Activated CD4-positive, alpha-beta T cell treated with anti-CD3 and anti-CD28 coated beads, Interleukin-2, amount 50 U/mL, for 48 hours (primary cell): ENCODE measurements around the gene APOL4.
"Not testable (repeated sequence)": the region's sequence is repeated elsewhere in the genome, so short reads cannot be mapped to it uniquely, and the experiment has no call there.

Experiments used
- DNase-seq, 2 experiments: peaks; one replicate each; pipeline ENCODE4 v3.0.0-alpha.2; 2020

APOL4 gene, protein sequence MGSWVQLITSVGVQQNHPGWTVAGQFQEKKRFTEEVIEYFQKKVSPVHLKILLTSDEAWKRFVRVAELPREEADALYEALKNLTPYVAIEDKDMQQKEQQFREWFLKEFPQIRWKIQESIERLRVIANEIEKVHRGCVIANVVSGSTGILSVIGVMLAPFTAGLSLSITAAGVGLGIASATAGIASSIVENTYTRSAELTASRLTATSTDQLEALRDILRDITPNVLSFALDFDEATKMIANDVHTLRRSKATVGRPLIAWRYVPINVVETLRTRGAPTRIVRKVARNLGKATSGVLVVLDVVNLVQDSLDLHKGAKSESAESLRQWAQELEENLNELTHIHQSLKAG

DNA sequence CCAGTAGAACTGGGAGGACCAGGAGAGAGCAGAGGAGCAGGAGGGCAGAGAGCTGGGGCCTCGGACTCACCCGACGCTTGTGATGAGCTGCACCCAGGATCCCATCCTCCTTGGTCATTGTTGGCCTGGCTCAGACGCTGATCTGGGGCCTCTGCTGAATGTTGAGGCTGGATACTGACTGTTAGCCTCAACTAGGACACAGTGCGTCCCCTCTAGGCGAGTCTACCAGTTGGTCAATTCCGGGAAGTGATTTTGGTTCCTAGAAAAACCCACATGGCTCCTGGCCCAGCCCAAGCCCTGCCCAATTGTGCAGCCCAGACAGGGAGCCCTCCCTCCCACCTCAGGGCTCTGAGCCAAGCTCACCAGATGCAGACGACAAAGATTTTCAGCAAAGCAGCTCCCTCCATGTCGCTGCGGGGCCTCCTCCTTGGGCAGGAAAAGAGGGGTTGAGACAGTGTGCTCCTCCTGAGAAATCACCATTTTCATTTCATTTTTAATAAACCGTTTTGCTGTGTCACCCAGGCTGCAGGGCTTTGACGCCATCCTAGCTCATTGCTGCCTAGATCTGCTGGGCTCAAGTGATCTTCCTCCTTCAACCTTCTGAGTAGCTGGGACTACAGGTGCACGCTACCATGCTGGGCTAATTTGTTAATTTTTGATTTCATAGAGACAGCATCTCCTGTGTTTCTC is at the start of gene APOL4:
APOL4 (minus strand) TSS at position 180 of the 690 bp plus-strand sequence; CDS start at position 105, 75 bp downstream.
- no peak for DNase-seq

DNA sequence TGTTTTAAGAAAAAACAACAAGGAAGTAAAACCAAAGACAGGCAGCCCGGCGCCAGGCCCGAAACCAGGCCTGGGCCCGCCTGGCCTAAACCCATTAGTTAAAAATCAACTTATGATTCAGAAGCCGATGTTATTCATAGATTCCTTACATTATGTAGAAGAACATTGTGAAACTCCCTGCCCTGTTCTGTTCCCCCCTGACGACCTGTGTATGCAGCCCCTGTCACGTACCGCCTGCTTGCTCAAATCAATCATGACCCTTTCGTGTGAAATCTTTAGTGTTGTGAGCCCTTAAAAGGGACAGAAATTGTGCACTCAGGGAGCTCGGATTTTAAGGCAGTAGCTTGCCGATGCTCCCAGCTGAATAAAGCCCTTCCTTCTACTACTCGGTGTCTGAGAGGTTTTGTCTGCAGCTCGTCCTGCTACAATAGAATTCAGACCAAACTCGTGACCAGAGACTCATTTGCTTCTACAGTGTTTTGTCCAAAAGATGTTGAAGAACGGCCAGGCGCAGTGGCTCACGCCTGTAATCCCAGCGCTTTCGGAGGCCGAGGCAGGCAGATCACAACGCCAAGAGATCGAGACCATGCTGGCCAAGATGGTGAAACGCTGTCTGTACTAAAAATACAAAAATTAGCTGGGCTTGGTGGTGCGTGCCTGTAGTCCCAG is 48.8 kb upstream of the APOL4 start:
- not testable (repeated sequence) for DNase-seq

DNA sequence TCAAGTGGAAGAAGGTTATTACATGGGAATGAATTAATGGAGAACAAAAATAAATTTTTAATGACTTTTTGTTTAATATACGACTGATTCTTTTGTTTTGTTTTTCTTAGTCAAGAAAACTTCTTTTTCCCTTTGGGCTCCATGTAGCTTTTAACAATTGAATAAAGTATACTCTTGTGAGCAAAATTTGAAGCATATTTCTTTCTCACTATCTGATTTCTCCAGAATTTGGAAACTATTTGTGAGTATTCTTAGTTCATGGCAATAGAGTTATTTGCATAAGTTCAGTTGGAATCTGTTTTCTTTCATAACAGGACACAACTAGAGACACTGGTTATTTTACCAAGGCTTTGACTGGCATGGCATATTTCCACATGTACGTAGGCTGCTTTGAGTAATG is 47.6 kb upstream of the APOL4 start:
- DNase-seq, result no peak

DNA sequence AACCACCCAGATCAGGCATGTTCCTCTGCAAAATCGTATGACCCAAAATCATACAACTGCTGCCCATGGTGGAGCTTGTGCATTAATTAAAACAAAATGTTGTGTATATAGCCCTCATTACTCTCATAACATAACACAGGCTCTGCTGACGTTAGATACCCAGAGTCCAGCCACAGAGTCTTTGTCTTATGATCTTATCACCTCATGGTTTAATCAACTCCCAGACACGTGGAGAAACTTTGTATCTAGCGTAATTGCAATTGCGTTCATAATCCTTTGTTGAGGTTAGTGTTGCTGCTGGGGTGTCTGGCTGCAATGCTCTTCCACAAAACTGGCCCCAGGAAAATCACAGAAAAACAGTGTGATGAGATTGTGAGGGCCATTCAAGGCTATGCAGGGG is 46.3 kb upstream of the APOL4 start:
- no peak for DNase-seq

DNA sequence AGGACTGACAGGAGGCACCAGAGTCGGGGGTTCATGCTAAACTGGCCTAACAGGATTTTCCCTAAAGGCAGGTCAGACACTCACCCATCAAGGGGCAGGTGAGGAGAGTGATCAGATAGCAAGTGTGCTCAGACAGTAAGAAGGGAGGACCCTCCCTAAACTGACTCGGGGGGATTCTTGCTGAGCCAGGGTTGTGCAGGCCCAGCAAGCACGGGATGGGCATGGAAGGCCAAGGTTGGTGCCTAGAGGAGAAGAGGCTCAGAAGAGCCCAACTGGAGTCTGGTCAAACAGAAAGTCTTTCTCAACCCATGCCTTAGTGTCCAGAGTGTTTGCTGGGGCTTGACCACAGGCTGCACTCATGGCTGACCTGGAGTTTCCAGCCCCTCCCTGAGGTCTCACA is 45.1 kb upstream of the APOL4 start:
- DNase-seq, result no peak

DNA sequence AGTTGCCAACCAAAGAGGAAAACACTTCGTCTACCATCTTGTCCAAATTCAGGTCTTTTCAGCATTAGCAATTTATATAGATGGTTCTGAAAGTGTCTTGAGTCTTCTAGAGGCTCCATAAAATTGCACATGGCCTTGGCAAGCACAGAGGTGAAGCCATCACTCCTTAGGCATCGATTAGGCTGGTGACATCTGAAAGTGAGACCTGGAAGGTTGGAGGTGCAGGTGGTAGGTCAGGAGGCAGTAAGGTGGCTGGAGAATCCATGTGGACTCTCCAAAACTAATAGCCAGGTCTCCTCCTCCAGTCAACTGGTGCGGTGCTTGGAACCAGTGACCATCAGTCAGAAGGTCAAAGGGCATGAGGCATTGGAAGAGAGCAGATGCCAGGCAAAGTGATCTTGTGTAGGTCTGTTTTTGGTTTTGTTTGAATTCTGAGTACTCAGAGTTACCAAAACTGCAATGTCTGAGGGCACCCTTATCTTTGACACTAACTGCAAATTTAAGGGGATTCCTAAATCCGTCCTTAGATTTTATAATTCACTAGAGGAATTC is 44.3 kb upstream of the APOL4 start:
- DNase-seq, result no peak

DNA sequence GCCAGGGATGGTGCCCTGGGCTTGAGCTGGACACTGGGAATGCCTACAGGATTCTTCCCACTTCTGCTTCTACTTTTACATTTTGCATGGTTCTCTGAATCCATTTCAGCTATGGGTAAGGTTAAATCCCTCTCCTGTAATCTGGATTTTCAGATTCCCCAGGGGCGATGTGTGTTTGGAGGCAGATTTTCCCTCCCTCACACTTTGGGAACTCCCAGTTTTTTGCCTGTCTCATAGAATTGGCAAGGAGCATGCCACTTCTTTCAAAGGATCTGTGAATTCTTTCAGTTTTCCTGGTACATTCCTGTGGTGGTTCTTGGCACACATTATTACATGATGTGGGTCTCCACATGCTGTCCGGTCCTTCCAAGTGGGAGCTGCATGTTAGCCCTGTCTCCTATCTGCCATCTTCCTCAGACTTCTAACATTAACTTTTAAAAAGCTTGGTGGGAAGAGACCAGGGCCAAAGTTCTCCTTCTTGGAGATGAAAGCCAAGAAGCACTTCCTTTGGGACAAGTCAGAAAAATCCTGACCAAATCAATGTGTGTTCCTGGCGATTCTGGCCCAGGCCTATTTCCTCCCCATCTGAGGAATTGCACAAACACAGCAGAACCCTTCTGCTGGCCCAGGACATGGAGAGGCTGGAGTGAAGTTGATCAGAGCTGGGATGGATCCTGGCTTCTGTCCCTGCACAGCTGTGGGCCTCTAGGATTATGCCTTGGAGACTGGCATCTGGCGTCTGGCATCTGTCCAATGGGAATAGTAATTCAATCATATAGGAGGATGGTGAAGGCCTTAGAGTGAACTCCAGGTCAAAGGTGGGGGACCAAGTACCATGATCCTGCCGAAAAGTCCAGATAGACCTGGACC is 43.1 kb upstream of the APOL4 start:
- no peak for DNase-seq

DNA sequence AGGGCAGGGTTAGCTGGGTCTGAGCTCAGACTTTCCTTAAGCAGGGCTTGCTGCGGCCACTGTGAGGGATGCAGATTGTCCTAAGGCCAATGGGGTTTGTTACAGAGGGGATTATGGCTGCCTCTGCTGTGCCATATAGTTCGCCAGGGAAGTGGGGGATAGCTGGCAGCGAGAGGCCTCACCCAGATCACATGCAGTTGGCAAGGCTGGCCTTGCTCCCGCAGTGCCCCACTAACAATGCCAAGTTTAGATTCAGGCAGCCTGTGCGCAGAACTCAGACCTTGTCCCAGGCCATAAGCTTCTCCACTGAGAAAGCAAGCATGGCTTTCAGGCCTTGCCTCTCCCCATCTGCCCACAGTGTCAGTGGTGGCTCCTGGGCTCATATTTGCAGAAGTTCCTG is 42.4 kb upstream of the APOL4 start:
- no peak for DNase-seq

DNA sequence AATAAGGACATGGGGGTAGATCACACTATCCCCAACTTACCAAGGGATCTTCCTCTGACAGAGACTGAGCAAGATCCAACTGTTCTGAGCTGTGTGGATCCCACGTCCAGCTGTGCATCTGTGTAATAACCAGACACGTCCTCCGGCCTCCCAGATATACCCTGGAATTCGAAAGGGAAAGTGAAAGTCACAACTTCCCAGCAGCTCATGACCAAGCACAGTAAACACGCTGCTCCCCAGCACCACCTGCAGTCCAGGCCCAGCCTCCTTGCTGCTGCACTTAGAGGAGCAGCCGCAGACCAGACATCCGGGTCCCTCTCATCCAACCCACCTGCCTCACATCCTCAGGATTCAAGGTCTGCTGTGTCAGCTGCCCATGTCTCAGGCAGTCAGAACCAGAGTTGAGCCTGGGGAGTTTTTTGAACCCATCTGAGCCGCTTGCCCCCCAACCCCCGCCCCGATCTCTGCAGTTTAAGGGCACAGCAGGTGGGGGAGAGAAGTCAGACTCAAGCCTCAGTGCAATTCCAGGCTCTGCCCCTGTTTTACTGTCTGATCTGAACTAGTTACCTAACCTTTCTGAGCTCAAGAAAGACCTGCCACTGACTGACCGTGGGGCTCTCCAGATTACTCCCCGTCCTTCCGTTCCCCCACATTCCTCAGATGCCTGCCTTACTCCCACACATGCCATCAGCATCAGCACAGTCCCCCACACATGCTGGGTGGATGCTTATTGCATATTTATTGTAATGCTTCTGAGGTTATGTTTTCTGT is 38.0 kb upstream of the APOL4 start, which contains the start of gene APOL2:
APOL2 (minus strand) TSS at position 127 of the 771 bp plus-strand sequence. CDS start 6,365 bp downstream, outside the sequence.
- peak; percentile 83 to 88 for DNase-seq

DNA sequence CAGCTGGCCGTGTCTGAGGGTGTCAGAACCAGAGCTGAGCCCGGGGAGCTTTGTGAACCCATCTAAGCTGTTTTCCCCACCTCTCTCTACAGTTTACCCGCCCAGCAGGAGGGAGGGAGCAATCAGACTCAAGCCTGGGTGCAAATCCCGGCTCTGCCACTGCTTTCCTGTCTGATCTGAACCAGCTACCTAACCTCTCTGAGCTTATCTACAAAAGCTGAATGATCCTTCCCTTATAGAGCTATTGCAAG is 37.5 kb upstream of the APOL4 start:
- DNase-seq, result peak; percentile 25 to 33

DNA sequence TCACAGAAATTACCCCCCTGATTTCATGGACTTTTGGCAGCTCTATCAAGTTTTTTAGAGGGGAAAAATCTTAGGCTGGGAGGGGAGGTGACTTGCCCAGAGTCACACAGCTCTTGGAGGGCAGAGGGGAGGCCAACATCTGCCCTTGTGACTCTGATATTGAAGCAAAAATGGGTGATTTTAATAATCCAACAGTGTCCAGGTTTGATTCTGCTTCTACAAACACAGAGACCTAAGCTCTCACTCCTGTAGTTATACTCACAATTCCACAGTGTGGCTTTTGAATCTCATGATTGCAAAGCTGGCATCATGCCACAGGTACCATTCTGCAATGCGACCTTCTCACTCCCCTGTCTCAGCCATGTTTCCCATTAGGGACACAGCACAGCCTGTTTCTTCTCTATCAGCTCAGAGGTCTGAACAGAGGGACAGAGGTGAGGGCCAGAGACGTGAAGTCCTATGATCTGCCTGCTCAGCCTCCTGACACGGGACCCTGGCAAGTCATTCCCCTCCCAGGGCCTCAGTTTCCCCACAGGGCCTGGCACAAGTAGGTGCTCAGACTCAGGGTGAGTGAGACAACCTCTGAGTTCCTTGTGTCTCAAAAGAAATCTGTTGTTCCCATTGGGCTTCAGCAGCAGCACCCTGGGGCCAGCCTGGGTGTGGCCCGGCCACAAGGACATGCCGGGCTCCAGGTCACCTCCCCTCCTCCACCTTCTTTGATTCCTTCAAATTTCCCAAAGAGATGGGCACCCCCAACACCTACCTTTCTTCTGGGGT is 37.0 kb upstream of the APOL4 start:
- DNase-seq, result peak in 1 of 2 experiments; percentile 35

DNA sequence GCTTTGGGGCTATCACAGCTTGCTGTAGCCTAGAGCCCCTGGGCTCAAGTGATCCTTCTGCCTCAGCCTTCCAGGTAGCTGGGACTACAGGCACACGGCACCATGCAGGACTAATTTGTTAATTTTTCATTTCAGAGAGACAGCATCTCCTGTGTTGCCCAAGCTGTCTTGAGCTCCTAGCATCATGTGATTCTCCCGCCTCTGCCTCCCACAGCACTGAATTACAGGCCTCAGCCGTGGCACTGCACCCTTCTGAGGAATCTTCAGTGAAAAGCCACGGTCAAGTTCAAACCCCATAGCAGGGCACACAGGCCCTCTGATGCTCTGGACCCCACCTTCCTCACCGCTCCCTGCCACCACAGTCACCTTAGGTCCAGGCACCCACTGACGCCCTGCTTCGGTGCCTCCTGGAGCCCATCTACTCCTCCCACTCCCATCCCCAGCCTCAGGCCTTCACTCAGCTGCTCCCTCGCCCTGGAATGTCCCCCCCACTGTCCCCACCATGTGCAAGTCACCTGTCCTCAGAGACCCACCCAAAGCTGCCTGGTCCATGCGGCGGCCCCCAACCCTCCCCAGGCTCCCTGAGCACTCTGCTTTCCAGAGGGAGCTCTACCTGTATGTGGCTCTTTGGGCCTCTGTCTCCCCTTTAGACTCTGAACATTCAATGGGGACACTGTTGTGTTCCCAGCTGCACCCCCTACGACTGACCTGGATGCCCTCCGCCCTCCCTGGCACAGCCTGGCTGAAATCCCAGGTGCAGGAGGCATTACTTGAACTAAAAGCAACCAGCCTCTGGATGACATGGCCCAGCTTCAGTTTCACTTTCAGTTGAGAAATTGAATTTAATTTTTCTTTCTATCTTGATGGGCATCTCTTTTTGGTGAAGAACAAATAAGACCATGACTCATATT is 36.1 kb upstream of the APOL4 start:
- peak in 1 of 2 experiments; percentile 35 for DNase-seq

DNA sequence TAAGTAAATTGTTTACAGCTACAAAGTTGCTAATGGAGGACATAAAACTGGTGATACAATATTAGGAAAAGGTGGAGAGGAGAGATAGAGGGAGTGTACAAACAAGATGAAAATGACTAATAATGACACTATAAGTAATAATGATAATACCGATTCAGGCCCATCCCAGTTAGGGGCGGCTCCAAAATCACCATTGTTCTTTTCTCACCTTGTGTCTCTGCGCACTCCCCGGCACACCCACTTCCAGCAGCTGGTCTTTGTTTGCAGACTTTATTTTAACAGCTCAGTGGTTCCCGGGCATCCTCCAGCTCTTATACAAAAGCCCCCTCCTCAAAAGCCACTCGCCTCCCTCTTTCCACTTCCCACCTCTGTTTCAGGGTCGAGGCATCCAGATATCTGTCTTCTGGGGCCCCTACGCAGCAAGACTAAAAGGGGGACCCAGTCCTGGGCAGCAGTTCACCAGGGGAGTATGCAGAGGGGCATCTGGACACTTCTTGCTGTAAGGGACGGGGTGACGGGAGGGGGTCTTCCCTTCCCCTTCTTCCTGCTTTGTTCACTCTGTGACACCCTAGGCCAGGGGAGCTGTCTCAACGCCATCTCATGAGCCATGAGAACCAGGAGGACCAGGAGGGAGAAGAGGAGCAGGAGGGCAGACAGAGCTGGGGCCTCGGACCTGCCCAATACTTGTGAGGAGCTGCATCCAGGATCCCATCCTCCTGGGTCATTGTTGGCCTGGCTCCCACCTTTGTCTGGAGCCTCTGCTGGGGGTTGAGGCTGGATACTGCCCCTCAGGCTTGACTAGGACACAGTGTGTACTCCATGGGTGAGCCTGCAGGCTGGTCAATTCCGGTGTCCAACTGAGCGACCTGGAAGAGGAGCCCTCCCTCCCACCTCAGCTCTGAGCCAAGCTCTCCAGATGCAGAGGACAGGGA is 35.0 kb upstream of the APOL4 start:
- DNase-seq, result no peak

DNA sequence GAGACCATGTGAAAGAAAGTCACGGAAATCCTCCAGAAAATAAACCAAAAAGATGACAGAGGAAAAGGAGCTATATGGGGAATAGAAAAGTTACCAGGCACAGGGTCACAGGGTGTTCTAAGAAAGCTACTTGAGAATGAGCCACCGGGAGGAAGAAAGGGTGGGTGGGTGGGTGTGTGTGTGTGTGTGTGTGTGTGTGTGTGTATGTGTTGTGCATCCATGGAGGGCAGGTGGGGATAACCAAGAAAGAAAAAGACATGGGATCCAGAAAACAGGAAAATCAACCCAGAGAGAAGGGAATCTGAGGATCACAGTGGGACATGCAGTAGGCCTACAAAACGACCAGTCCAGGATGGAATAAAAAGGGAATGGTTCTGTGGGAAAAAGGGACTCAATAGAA is 34.0 kb upstream of the APOL4 start:
- DNase-seq, result no peak

DNA sequence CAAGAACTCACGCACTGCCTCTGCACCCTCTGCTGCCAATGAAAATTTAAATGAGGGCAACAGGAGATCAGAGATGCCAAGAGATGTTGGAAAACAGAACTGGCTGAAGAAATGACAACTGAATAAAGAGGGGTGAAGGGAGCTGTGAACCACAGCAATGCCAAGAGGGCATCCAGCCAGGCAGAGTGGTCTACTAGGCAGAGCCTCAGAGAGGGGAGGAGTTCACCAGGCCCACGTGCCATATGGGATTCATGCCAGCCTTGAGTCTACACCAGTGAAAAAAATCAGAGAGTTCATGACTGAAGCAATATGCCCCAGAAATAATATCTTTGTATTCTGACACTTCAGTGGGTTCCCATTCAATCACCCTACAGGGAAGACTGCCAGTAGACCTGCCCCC is 33.3 kb upstream of the APOL4 start:
- DNase-seq, result no peak

DNA sequence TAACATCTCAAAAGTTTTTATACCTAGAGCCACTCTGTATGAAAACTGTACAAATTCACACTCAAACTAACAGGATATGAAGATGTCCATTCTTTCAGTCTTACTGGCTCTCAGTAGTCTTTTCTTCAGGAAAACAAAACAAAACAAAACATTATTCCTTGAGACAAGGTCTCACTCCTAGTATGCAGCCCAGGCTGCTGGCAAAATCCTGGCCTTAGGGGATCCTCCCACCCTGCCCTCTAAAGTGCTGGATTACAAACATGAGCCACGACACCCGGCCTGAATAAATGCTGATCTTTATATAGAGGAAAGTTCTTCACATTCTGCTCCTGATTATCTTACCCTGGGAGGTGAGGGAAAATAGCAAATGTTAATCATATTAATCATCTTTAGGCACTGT is 32.6 kb upstream of the APOL4 start:
- no peak for DNase-seq

DNA sequence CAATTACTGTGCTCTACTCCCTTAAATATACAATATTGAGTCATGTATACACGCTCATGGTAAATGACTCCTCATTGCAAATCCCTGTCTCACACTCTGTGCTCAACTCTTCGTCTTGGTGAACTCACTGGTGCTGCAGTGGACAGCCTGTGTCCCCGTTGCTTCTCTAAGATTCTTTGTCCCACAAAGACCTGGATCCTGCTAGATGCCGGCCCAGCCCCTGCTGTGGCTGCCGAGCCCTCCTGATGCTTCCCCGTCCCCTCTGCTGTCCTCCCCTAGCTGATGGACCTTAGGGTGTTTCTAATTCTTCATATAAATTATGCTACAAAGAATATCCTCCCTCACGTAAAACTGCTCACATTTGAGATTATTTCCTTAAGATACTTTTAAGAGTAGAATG is 32.2 kb upstream of the APOL4 start:
- DNase-seq, result no peak

DNA sequence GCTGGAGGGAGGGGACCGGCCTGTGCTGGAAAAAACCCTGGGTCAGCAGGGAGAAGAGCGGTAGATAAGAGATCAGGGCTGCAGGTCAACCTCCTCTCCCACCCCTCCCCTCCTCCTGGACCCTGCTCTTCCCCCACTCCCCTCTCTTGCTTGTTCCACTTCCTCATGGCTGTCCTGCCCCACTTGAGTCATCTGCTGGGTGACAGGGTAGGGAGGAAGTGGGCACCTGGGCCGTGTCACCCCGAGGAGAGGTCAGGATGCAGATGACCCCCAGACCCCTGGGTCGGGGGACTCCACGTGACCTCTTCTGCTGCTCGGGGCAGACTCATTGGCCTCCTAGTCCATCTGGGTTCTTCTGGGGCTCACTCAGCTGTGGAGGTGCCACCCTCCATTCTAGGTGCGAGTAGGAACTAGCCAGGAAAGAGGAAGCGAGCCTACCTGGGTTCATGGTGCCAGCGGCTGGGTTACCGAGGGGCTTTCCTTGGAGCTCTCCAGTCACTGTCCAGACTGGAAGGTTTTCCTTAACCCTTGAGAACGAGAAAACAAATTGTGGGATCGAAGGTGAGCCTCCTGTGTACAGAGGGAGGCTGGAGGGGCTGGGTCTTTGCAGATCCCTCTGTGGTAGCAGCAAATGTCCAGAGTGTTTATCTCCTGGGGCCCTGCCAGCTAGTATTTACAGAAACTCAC is 31.2 kb upstream of the APOL4 start:
- DNase-seq, result no peak
